Stimulated activated naive B cell treated with anti-CD40 and anti-IgM and Interleukin-4, amounts not matched to agents 10 μg/mL and 1 μg/mL and 100 μg/mL, for 72 hours (primary cell): Measurements from ENCODE around the gene FHOD3.
A peak's percentile ranks its signal among the peaks of the same experiment; 100 is the strongest.
"Not testable (repeated sequence)": the region's sequence is repeated elsewhere in the genome, so short reads cannot be mapped to it uniquely, and the experiment has no call there.

ENCODE experiments used
- ATAC-seq, 2 donors: fragments of 150-1000 bp; cut with Tn5 transposase; replicated peaks; 2 replicates each; pipeline ENCODE4 v1.10.0; 2021; ENCODE audit warnings: moderate library complexity in 1 of 2
- DNase-seq: peaks from one replicate; pipeline ENCODE4 v3.0.0; 2021
- H3K27ac Mint-ChIP-seq: one replicate; pipeline ENCODE4 v1.8.0; 2022; ENCODE audit warnings: mild to moderate bottlenecking, mixed read lengths
- H3K27me3 Mint-ChIP-seq, 2 donors: one replicate each; pipeline ENCODE4 v1.8.0; 2022; ENCODE audit warnings: mixed read lengths in 2 of 2
- H3K36me3 Mint-ChIP-seq, 2 donors: one replicate each; pipeline ENCODE4 v1.8.0; 2022; ENCODE audit warnings: mixed read lengths in 2 of 2, mild to moderate bottlenecking in 1 of 2
- H3K4me1 Mint-ChIP-seq, 2 donors: one replicate each; pipeline ENCODE4 v1.8.0; 2022; ENCODE audit warnings: mixed read lengths in 2 of 2, mild to moderate bottlenecking in 1 of 2
- H3K4me3 Mint-ChIP-seq, 2 donors: one replicate each; pipeline ENCODE4 v1.8.0; 2022; ENCODE audit warnings: mild to moderate bottlenecking in 2 of 2, mixed read lengths in 2 of 2, moderate library complexity in 1 of 2
- H3K9me3 Mint-ChIP-seq, 2 donors: one replicate each; pipeline ENCODE4 v1.8.0; 2022; ENCODE audit warnings: mixed read lengths in 2 of 2, mild to moderate bottlenecking in 1 of 2

The FHOD3 gene

DNA sequence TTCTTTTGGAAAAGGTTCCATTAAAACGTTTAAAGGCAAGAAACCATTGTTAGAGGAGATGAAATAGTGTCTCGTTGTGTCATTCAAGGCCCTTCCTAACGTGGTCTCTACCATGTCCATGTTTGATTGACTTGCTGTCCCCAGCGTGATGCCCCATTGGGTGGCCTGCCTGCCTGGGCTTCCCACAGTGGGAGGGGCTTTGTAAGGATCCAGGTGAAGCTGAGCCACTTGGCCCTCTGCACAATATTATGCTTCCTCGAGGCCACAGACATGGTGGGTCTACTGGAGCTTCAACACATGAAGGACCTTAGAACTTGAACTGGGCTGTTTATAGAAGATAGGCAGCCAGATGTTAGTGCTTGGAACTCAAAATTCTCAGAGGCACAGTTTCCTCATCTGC is 235.3 kb downstream of the FHOD3 start:
- Mint-ChIP-seq H3K9me3 (peaks cover 0 to 1% of the 10 kb centered on the region in 2 donors), H3K4me3 (no peak overlapping the region), H3K36me3 (no peaks in the 10 kb centered on the region), H3K27me3 (peaks cover 2 to 3% of the 10 kb centered on the region in 2 donors), H3K4me1 (peaks cover 4 to 6% of the 10 kb centered on the region in 2 donors), H3K27ac (no peak overlapping the region)
- DNase-seq = no peak
- no peak for ATAC-seq

DNA sequence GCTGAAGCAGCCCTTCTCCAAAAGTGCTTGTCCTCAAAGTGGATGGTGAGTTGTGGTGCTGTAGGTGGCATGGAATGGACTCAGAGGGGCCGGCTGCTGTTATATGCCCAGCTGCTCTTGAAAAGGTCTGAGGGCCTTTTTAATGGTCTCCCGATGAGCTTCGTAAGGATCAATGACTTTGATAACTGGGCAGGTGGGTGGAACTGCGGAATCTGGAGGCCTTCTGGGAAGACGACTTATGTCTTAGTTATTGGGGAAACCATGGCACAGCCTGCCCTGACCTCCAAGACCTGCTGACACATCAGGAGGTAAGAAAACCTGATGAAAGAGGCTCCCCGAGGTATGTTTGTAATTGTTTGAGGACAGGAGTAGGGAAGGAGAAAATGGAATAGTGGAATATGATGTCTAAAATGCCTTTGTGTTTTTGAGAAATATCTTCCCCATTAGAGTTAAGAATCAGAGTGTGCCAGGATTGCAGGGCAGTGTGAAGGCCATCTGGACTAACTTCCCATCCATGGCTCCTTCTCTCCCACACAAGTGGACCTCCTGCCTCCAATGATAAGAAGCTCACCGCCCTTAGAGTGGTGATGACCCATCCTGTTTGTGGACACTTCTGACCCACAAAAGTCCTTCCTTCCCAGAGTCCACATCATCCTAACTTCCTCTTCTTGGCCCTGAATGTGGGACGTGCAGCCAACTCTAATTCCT is 236.1 kb downstream of the FHOD3 start:
- Mint-ChIP-seq H3K27me3 (peaks cover 0 to 3% of the 10 kb centered on the region in 2 donors), H3K27ac (no peak overlapping the region), H3K9me3 (no peaks in the 10 kb centered on the region)

DNA sequence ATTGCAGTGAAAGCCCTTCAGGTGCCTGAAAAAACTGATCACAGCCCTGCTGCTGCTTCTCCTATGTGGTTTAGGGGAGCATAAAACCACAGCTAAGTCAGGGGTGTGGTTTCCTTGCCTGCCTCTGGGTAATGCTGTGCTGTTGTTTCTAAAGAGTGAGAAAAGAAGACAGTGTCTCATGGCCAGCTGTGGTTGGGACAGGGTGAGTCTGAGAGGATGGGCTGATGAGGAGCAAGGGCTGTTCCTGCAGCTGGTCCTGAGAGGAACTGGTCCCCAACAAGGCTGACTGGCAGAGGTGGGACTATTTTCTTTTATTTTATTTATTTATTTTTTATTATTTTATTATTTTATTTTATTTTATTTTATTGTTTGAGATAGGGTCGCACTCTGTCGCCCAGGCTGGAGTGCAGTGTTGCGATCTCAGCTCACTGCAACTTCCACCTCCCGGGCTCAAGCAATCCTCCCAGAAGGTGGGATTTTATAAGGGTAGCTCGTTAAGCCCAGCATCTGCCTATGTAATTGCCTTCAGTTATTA is 236.7 kb downstream of the FHOD3 start:
- Mint-ChIP-seq H3K9me3 (no peaks in the 10 kb centered on the region), H3K27me3 (peaks cover 0 to 3% of the 10 kb centered on the region in 2 donors), H3K4me3 (no peak overlapping the region), H3K4me1 (peaks cover 4 to 6% of the 10 kb centered on the region in 2 donors), H3K36me3 (no peaks in the 10 kb centered on the region), H3K27ac (no peak overlapping the region)
- peak in 1 of 2 donors; percentile 65 for ATAC-seq
- DNase-seq = no peak

More for the DNA sequence above, 236.1 kb downstream of the FHOD3 start:
- ATAC-seq = no peak
- Mint-ChIP-seq H3K36me3 (no peaks in the 10 kb centered on the region), H3K4me3 (no peak overlapping the region), H3K4me1 (peaks cover 4 to 6% of the 10 kb centered on the region in 2 donors)
- DNase-seq = no peak

DNA sequence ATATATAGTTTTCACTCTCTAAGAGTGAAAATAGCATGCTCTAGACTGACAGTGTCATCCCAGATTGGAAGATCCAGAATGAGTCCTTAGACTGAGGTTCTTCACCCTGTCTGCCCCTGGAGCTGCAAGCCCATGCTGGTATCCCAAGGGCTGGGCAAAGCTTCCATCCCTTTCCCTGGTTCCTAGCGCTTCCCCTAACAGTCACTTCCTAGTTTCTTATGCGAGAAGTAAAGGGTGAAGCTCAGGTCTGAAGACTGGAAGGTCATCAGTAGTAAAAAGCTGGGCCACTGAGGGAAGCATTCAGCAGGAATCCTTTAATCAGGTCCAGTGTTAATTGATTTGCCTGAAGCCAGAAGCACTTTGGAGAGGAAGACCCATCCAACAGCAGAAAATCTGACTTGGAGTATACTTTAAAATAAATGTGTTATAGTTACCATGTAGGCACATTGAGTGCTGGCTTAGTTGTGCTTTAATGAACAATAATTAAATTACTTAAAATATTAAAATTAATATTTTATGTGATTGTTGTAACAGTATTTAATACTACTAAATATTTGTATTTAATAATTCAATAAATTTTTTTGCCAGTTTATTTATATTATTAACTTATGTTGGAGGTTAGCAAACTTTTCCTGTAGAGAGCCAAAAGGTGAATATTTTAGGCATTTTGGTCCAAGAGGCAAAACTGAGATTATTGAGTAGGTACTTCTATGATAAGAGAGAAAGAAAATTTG is 237.9 kb downstream of the FHOD3 start:
- H3K4me1 Mint-ChIP-seq = peaks cover 4 to 6% of the 10 kb centered on the region in 2 donors
- no peaks in the 10 kb centered on the region for H3K9me3 Mint-ChIP-seq
- no peak overlapping the region for H3K4me3 Mint-ChIP-seq
- no peak for ATAC-seq
- H3K27me3 Mint-ChIP-seq = peaks cover 0 to 3% of the 10 kb centered on the region in 2 donors
- H3K36me3 Mint-ChIP-seq = no peaks in the 10 kb centered on the region
- no peak overlapping the region for H3K27ac Mint-ChIP-seq
- no peak for DNase-seq

DNA sequence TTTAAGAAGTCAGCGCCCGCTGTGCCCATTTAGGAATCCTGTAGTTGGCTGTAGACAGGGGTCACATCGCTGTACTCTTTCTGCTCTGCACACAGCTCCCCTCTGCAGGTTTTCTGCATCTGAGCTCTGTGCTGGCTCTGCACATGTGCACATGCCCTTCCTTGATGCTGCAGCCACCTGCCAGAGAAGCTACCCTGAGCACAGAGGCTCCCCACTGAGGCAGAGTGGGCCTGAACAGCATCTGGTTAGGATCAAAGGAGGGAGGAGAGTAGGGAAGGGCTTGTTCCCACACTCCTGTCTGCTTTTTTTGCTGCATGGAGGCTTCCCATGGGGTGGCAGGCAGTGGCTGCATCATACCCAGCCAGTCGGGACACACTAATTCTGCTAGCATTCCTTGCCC is 238.9 kb downstream of the FHOD3 start:
- Mint-ChIP-seq H3K27me3 (peaks cover 0 to 3% of the 10 kb centered on the region in 2 donors), H3K4me1 (peaks cover 4 to 6% of the 10 kb centered on the region in 2 donors), H3K36me3 (no peaks in the 10 kb centered on the region), H3K4me3 (no peak overlapping the region), H3K27ac (no peak overlapping the region), H3K9me3 (no peaks in the 10 kb centered on the region)
- ATAC-seq (no peak), DNase-seq (no peak)

DNA sequence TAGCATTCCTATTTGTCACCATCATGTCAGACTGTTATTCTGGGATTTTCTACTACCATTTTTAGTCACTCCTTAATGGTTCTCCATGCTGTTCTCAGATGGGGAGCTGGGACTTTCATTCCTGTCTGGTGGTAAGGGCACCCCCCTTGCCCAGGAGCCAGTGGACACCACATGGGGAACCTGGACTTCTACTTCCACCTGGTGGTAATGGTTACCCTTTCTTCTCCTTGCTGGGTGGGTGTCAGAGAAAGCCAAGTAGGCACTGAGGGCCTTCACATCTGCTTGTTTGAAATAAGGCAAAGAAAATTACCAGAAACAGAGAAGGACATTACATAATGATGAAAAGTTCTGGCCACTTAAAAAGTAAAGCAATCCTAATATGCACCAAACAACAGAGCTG is 239.8 kb downstream of the FHOD3 start:
- H3K36me3 Mint-ChIP-seq = no peaks in the 10 kb centered on the region
- no peak overlapping the region for H3K27ac Mint-ChIP-seq
- ATAC-seq (no peak), DNase-seq (no peak)
- H3K4me3 Mint-ChIP-seq = no peak overlapping the region
- peaks cover 0 to 3% of the 10 kb centered on the region in 2 donors for H3K27me3 Mint-ChIP-seq
- H3K9me3 Mint-ChIP-seq = no peaks in the 10 kb centered on the region
- peaks cover 4 to 6% of the 10 kb centered on the region in 2 donors for H3K4me1 Mint-ChIP-seq

DNA sequence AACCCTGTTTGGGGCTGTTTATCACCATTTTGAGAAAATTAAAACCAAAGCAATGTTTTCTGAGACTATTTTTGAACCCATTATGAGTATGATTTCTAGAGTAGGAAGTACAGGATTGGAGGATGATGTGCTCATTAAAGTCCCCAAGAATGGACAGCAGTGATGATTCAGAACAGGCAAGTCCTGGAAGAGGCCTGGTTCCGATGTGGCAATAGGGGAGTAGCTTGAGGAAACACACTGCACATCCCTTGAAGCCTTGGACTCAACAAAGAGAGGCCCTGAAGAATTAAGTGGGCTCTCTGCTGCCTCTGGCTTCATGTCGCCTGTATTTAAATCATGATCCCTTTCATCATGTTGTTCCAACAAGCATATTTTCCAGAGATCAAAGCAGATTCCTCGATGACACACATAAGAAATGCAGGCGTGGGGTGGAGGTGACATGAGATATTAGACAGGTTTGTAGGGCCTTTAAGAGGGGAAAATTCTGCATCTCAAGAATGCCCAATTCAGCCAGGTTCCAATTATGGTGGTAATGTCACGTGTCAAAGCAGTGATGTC is 242.2 kb downstream of the FHOD3 start:
- no peak overlapping the region for H3K4me3 Mint-ChIP-seq
- ATAC-seq (no peak), DNase-seq (no peak)
- H3K27ac Mint-ChIP-seq = no peak overlapping the region
- no peaks in the 10 kb centered on the region for H3K4me1 Mint-ChIP-seq
- no peaks in the 10 kb centered on the region for H3K9me3 Mint-ChIP-seq
- no peaks in the 10 kb centered on the region for H3K27me3 Mint-ChIP-seq
- no peaks in the 10 kb centered on the region for H3K36me3 Mint-ChIP-seq

DNA sequence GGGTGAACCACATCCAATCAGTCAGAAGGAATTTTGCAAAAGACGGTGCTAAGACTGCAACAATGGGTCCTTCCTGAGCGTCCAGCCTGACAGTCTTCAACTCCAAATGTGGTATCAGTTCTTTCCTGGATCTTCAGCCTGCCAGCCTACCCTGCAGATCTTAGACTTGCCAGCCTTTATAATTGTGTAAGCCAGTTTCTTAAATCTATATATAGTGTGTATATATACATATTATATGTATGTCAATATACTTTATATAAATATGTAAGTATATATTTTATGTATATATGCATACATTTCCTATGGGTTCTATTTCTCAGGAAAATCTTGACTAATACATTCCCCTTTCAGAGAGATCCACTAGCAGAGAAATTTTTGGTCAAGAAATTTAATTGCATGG is 245.5 kb downstream of the FHOD3 start:
- Mint-ChIP-seq H3K4me1 (peaks cover 0 to 3% of the 10 kb centered on the region in 2 donors), H3K4me3 (no peak overlapping the region), H3K27ac (no peak overlapping the region), H3K27me3 (no peaks in the 10 kb centered on the region), H3K9me3 (no peaks in the 10 kb centered on the region), H3K36me3 (no peaks in the 10 kb centered on the region)
- ATAC-seq (no peak), DNase-seq (no peak)

DNA sequence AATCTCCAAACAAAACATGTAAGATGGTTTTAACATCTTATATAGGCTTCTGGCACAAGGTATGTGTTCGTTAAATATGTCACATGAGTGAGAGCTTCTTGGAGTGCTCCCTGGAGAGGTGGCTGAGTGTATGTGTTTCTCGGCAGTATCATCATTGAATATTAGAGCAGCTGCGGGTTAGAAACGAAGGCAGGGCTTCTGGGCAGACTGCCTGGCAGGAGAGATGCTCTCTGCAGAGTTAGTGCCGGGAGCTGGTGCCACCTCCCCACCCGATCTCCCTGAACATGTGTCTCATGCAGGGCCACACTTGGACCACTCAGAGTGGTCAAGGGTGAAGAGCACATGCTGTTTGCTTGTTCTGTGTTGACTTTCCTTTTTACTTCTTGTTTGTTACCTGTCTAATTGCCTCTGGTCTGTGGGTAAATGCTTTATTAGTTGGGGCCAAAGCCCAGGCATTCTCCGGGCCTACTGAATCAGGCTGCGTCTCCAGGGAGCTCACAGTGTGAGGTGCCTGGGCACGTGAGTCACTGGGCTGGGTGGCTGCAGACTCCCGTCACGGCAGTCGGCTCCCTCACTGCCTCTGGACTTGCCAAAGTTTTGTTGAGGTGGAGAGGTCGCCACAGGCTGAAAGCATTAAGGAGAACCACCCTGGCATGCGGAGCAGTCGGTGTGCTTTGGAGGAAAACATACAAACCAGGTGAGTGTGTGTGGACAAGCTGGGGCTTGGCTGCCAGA is 246.6 kb downstream of the FHOD3 start:
- ATAC-seq (peak in 1 of 2 donors; percentile 17), DNase-seq (no peak)
- H3K4me1 Mint-ChIP-seq = peaks cover 0 to 3% of the 10 kb centered on the region in 2 donors
- no peaks in the 10 kb centered on the region for H3K36me3 Mint-ChIP-seq
- no peaks in the 10 kb centered on the region for H3K27me3 Mint-ChIP-seq
- H3K9me3 Mint-ChIP-seq = peaks cover 0 to 5% of the 10 kb centered on the region in 2 donors
- peak overlapping the region; percentile 5 for H3K27ac Mint-ChIP-seq
- H3K4me3 Mint-ChIP-seq = no peak overlapping the region

DNA sequence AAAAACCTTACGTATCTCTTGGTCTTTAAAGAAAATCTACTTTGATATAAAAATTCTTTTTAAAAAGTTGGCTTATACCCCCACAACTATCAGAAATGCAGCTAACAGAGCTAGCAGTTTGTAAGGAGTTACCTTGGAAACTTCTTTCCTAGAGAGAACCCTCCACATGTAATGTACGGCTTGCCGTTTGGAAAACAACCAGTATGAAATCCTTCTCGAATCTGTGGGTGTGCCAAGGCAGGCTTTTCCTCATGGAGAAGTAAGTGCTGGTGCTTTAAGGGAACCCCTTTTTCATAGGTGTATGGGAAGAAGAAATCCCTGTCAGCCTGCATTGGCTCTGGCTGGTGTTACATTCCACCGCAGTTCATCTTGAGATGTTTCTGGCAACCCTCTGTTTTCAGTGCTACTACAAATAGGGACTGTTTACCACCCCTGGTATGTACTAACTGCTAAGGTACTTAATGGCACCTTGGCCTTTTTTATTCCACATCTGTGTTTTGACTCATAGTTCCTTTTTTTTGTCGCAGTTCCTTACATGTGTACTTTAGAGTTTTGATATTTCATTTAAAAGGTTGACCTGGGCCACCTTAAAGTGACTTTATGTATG is 248.4 kb downstream of the FHOD3 start:
- Mint-ChIP-seq H3K36me3 (no peaks in the 10 kb centered on the region), H3K27me3 (no peaks in the 10 kb centered on the region), H3K9me3 (peaks cover 2 to 5% of the 10 kb centered on the region in 2 donors), H3K4me1 (peaks cover 0 to 3% of the 10 kb centered on the region in 2 donors), H3K4me3 (no peak overlapping the region), H3K27ac (no peak overlapping the region)
- DNase-seq = no peak
- peak; percentile 65 to 69 for ATAC-seq

DNA sequence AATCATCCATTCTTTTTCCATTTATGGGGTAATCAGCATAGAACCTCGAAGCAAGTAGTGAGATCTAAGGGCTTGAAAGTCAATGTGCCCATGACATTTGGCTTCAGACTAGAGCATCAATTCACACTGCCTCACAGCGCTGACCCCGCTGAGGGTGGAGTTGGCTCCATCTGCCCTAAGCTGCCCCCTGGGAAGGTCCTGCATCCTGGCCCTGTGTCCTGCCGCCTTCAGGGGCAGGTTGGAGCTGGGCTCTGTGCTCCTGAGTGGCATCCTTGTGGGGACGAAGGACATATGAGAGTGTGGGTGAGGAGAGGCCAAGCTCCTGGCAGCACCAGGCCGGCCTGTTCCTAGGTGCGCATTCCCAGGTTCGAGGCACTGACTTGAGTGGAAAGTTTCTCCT is 249.4 kb downstream of the FHOD3 start:
- ATAC-seq = no peak
- peaks cover 0 to 3% of the 10 kb centered on the region in 2 donors for H3K4me1 Mint-ChIP-seq
- no peaks in the 10 kb centered on the region for H3K36me3 Mint-ChIP-seq
- H3K9me3 Mint-ChIP-seq = peaks cover 2 to 5% of the 10 kb centered on the region in 2 donors
- no peaks in the 10 kb centered on the region for H3K27me3 Mint-ChIP-seq
- no peak overlapping the region for H3K27ac Mint-ChIP-seq
- no peak for DNase-seq
- H3K4me3 Mint-ChIP-seq = no peak overlapping the region

DNA sequence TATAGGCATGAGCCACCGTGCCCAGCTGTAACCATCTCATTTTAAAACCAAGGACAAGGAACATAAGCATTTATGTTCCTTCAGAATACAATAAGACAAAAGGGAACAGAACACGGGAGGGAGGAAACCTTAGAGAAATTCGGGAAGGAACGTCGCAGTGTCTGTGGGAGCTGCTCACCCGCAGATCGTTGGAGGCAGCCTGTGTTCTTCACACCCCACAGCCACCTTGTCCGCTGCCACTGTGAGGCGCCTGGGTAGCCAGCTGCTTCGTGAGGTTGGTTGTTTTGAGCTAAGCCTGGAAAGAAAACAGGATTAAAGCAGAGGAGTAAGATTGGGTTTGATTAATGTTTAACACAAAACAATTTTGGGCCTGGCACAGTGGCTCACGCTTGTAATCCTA is 250.0 kb downstream of the FHOD3 start:
- H3K4me1 Mint-ChIP-seq = peaks cover 0 to 3% of the 10 kb centered on the region in 2 donors
- H3K36me3 Mint-ChIP-seq = no peaks in the 10 kb centered on the region
- no peak for DNase-seq
- H3K27ac Mint-ChIP-seq = no peak overlapping the region
- no peaks in the 10 kb centered on the region for H3K27me3 Mint-ChIP-seq
- H3K9me3 Mint-ChIP-seq = peaks cover 2 to 5% of the 10 kb centered on the region in 2 donors
- no peak overlapping the region for H3K4me3 Mint-ChIP-seq
- ATAC-seq = no peak

DNA sequence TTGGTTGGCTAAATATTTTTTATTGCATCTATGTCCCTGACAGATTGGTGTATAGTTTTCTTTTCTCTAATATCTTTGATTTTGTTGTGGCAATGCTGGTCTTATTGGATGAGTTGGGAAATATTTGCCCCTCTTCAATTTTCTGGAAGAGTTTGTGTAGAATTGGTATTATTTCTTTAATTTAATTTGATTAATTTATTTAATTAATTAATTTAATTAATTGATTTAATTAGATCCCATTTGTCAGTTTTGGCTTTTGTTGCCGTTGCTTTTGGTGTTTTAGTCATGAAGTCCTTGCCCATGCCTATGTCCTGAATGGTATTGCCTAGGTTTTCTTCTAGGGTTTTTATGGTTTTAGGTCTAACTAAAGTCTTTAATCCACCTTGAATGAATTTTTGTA is 253.8 kb downstream of the FHOD3 start:
- not testable (repeated sequence) for H3K27ac Mint-ChIP-seq, H3K36me3 Mint-ChIP-seq, H3K9me3 Mint-ChIP-seq, H3K27me3 Mint-ChIP-seq, H3K4me1 Mint-ChIP-seq, H3K4me3 Mint-ChIP-seq, DNase-seq, ATAC-seq

DNA sequence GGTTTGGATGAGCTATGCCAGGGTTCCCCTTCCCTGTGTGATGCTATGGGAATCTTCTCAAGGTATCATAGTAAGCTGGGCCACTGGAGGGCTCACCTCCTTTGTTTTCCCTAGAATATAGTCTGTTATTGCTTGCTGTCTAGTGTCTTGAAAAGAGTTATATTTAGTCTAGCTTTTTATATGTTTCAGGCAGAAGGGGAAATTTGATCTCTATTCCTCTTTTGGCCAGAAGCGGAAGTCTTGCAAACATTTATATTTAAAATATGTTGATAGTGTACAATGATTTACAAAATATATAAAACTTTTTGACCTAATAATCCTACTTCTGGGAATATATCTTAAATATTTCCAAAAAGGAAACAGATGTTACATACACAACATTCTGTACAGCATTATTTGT is 260.7 kb downstream of the FHOD3 start:
- ATAC-seq = no peak
- Mint-ChIP-seq H3K36me3 (no peaks in the 10 kb centered on the region), H3K4me1 (no peaks in the 10 kb centered on the region), H3K27me3 (peaks cover 0 to 10% of the 10 kb centered on the region in 2 donors), H3K9me3 (peaks cover 5 to 7% of the 10 kb centered on the region in 2 donors), H3K4me3 (no peak overlapping the region), H3K27ac (no peak overlapping the region)
- no peak for DNase-seq
